ENCODE data around the gene MOSMO. TPM values are rescaled to one million over a fixed set of nuclear protein-coding genes. Genes with fewer than 3 reads are reported as not detected.

MOSMO gene
- total RNA-seq, 2 donors from 2014 or later, result 16.1 to 33.6 TPM

DNA sequence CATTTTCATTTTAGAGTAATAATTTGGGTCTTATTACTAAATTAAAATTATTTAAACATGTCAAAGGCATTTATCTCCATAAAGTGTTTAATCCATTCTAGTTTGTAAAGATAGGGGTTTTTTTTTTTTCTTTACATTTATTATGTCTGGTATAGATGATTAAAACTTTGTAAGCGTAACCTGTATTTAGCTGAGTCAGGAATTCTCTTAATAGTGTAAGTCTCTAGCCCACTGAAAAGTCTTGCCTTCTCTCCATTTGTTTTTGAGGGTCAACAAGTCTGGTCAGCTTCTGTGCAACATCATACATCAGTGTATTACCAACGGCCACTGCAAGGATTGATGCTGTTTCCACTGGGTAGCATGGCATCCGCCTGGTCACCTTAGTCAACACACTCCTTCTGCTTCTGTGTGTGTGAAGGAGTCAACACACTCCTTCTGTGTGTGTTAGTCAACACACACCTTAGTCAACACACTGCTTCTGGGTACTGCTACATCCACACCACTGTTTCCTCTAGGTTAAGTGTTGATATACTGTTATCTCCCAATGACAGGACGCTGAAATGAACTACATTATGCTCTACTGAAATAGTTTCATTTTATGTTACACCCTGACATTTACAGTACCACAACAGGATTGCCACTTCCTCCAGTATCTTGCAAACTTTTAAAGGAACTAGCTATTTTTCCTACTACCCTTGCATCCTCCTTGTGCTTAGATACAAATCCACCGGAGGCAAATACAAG is 47.1 kb downstream of the MOSMO start:
- ATAC-seq (ENCODE audit: insufficient number of reproducible peaks, low FRiP score, low read depth), result no peak
- H3K27me3 ChIP-seq (replicated peaks; ENCODE audit: insufficient read depth), result no peaks in the 10 kb centered on the region

DNA sequence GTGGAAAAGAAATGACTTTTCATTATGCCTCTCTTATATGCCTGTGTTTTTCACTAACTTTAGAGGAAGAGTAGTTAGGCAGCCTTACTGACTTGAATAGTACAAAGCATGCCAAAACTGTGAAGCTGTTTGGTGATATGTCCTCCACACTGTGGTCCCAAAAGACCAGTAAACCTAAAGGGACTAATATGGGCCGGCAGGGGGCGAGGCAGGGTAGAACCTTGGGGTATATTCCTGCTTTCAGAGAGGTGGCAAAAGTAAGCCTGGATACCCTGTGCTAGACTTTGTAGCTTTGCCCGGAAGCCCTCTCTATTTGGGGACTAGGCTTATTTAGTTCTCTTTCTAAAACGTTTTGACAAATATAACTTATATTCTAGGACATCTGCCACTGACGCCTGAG is 48.0 kb downstream of the MOSMO start:
- H3K4me1 ChIP-seq (ENCODE audit: control insufficient read depth in 1 of 2, low read depth in 2 of 2), result no peaks in the 10 kb centered on the region
- TF ChIP-seq, protein P1, sequence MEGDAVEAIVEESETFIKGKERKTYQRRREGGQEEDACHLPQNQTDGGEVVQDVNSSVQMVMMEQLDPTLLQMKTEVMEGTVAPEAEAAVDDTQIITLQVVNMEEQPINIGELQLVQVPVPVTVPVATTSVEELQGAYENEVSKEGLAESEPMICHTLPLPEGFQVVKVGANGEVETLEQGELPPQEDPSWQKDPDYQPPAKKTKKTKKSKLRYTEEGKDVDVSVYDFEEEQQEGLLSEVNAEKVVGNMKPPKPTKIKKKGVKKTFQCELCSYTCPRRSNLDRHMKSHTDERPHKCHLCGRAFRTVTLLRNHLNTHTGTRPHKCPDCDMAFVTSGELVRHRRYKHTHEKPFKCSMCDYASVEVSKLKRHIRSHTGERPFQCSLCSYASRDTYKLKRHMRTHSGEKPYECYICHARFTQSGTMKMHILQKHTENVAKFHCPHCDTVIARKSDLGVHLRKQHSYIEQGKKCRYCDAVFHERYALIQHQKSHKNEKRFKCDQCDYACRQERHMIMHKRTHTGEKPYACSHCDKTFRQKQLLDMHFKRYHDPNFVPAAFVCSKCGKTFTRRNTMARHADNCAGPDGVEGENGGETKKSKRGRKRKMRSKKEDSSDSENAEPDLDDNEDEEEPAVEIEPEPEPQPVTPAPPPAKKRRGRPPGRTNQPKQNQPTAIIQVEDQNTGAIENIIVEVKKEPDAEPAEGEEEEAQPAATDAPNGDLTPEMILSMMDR (IDR thresholded peaks at IDR 0.05), result no peak
- no peak for ATAC-seq (ENCODE audit: insufficient number of reproducible peaks, low FRiP score, low read depth)
- no peaks in the 10 kb centered on the region for H3K9me3 ChIP-seq
- no peaks in the 10 kb centered on the region for H3K36me3 ChIP-seq
- DNase-seq (ENCODE audit: low spot score), result no peak
- no peaks in the 10 kb centered on the region for H3K27me3 ChIP-seq (replicated peaks; ENCODE audit: insufficient read depth)
- H3K4me3 ChIP-seq, result no peak overlapping the region
- H3K27ac ChIP-seq, result no peak overlapping the region

More for the DNA sequence above, 47.1 kb downstream of the MOSMO start:
- Histone ChIP-seq H3K36me3 (no peaks in the 10 kb centered on the region), H3K9me3 (no peaks in the 10 kb centered on the region), H3K27ac (no peak overlapping the region), H3K4me1 (ENCODE audit: control insufficient read depth in 1 of 2, low read depth in 2 of 2) (no peaks in the 10 kb centered on the region), H3K4me3 (no peak overlapping the region)
- no peak for DNase-seq (ENCODE audit: low spot score)
- TF ChIP-seq, protein P1 (IDR thresholded peaks at IDR 0.05), result no peak

DNA sequence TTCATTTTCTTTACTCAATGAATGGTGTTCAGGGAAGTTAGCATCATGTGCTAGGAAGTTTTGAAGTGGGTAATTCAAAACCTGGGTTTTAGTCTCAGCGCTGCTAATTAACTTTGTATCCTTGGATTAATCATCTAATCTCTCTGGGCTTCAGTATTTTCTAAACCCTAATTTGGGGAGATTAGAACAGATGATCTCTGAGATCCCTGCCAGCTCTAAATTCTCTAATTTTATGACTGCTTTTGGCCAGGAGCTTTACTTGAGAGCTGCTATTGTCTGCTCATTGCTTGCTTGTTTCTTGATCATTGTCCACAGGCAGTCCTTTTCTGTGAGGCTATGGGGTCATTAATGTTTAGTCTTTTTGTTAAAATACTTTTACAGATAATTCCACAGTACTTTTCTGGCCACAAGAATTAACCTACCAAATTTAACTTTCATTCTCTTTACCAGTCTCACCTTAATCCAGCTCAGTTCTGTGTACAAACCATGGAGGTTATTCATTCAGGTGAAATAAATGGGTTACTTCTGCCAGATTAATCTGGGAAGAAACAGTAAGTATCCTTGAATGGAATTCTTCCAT is 56.1 kb downstream of the MOSMO start:
- peaks cover 0 to 3% of the 10 kb centered on the region in 2 donors for H3K4me1 ChIP-seq (ENCODE audit: control insufficient read depth in 1 of 2, low read depth in 2 of 2)
- no peaks in the 10 kb centered on the region for H3K27me3 ChIP-seq (replicated peaks; ENCODE audit: insufficient read depth)
- H3K36me3 ChIP-seq, result no peaks in the 10 kb centered on the region
- H3K27ac ChIP-seq, result no peak overlapping the region
- ATAC-seq (ENCODE audit: insufficient number of reproducible peaks, low FRiP score, low read depth), result no peak
- no peak for DNase-seq (ENCODE audit: low spot score)
- no peaks in the 10 kb centered on the region for H3K9me3 ChIP-seq
- TF ChIP-seq, protein P1 (IDR thresholded peaks at IDR 0.05), result no peak
- no peak overlapping the region for H3K4me3 ChIP-seq

DNA sequence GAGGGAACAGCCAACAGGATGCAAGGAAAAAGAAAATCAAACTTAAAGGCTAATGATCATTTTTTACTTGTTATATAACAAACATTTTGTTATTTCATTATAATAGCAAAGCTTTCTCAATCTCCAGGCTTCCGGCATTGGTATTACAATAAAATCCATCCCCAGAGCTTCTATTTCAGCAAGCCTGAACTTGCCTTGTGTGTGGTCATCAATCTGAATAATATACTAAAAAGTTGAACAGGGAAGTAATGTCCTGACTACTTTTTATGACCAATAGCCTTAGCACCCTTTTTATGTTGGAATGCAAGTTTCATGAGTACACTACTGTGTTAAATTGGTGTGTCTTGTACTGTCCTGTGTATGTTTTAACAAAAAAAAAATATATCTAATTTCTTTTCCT is 57.3 kb downstream of the MOSMO start:
- no peaks in the 10 kb centered on the region for H3K27me3 ChIP-seq (replicated peaks; ENCODE audit: insufficient read depth)

More for the DNA sequence above, 57.3 kb downstream of the MOSMO start:
- H3K36me3 ChIP-seq, result no peaks in the 10 kb centered on the region
- TF ChIP-seq, protein P1 (IDR thresholded peaks at IDR 0.05), result no peak
- ATAC-seq (ENCODE audit: insufficient number of reproducible peaks, low FRiP score, low read depth), result no peak
- no peak overlapping the region for H3K27ac ChIP-seq
- no peak for DNase-seq (ENCODE audit: low spot score)
- H3K4me3 ChIP-seq, result no peak overlapping the region
- no peaks in the 10 kb centered on the region for H3K9me3 ChIP-seq
- peaks cover 0 to 15% of the 10 kb centered on the region in 2 donors for H3K4me1 ChIP-seq (ENCODE audit: control insufficient read depth in 1 of 2, low read depth in 2 of 2)

Data from thoracic aorta (tissue), 2 donors.